ENCODE results near the gene FARP1.

DNA sequence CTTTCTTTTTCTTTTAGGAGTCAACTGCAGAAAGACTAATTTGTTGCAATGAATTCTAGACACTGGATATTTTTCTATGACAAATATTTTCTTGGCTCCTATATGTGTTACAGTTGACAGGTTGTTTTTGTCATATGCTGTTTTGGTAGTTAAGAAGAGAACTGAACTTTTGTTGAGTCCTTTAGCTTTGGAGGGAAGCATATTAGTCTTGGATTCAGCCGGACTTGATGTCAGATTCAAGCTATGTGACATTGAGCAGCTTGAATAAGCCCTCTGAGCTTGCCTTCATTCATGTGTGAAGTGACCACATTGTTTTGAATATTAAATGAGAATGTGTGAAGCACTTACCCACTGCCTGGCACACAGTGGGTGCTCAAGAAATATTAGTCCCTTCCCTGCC is 216.0 kb downstream of the FARP1 start:
- TF ChIP-seq GATA3 (IDR thresholded peaks at IDR 0.05; ENCODE audit: borderline replicate concordance) (no peak), BHLHE40 (IDR thresholded peaks at IDR 0.05; ENCODE audit: low read depth, low read length) (no peak), RFX5 (IDR thresholded peaks at IDR 0.05) (no peak)

Data from A549 (cell line).